C4-2B (cell line): ENCODE results near the gene ANAPC1.

Source experiments
- H3K27ac ChIP-seq: fragments of 450-650 bp; 2 replicates; pipeline ENCODE4 v1.5.1; 2017
- ZFX ChIP-seq: fragments of 450-650 bp; IDR thresholded peaks from 2 replicates; pipeline ENCODE4 v1.6.1; 2017
- TF ChIP-seq, protein P1 (sequence below): fragments of 450-650 bp; conservative IDR thresholded peaks from 2 replicates; pipeline ENCODE4 v1.5.1; 2017; ENCODE audit warnings: mild to moderate bottlenecking

The ANAPC1 gene

GRCh38 chr2:111903516-111903915, 19.5 kb upstream of the ANAPC1 start:
- TF ChIP-seq, protein P1, sequence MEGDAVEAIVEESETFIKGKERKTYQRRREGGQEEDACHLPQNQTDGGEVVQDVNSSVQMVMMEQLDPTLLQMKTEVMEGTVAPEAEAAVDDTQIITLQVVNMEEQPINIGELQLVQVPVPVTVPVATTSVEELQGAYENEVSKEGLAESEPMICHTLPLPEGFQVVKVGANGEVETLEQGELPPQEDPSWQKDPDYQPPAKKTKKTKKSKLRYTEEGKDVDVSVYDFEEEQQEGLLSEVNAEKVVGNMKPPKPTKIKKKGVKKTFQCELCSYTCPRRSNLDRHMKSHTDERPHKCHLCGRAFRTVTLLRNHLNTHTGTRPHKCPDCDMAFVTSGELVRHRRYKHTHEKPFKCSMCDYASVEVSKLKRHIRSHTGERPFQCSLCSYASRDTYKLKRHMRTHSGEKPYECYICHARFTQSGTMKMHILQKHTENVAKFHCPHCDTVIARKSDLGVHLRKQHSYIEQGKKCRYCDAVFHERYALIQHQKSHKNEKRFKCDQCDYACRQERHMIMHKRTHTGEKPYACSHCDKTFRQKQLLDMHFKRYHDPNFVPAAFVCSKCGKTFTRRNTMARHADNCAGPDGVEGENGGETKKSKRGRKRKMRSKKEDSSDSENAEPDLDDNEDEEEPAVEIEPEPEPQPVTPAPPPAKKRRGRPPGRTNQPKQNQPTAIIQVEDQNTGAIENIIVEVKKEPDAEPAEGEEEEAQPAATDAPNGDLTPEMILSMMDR: no peak
- TF ChIP-seq ZFX: no peak
- no peak overlapping the region for H3K27ac ChIP-seq

- no peak overlapping the region for H3K27ac ChIP-seq
Measured at GRCh38 chr2:111900859-111901258, 16.9 kb upstream of the ANAPC1 start.

GRCh38 chr2:111898703-111899514, 14.9 kb upstream of the ANAPC1 start:
- TF ChIP-seq ZFX: no peak
- TF ChIP-seq, protein P1: no peak
- peak overlapping the region; percentile 44 for H3K27ac ChIP-seq

More at GRCh38 chr2:111900859-111901258, 16.9 kb upstream of the ANAPC1 start:
- TF ChIP-seq, protein P1: peak; percentile 38
- TF ChIP-seq ZFX: no peak

- peak within 1 kb of the TSS; percentile 44 for H3K27ac ChIP-seq
- TF ChIP-seq, protein P1: peak; percentile 78
- no peak for TF ChIP-seq ZFX
Measured at GRCh38 chr2:111897924-111898702, 14.1 kb upstream of the ANAPC1 start, which contains the start of gene MERTK. TSS of gene MERTK (plus strand) at chr2:111898607. CDS start at chr2:111898736, 129 bp downstream.

DNA sequence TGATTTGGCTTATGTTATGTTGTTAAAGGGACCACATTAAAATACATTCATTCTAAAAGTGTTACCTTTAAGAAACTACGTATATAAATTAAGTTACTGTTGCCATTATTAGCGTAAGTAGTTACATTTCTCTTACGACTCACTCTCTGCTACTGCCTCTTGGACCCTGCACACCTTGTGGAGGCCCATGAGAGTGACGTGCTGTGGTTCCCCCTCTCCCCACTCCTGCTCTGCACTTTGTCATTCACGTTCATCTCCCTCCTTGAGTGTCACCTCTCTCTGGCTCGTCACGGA, 13.6 kb upstream of the ANAPC1 start:
- no peak for TF ChIP-seq ZFX
- TF ChIP-seq, protein P1: no peak
- H3K27ac ChIP-seq: peak overlapping the region; percentile 44

DNA sequence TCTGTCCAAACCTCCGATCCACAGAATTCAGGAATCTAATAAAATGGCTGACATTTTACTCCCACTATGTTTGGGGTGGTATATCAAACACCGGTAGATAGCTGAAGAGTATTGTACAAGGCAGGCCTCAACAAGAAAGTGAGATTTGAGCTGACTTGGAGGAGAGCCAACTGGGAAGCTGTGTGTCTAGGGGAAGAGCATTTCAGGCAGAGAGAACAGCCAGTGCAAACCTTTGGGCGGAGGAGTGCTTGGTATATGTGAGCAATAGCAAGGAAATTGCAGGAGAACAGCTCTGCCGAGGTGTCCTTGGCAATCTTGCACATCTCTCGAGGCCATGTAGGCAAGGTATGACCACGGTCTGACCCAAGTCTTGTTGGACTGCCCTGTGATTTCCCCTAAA, 12.6 kb upstream of the ANAPC1 start:
- TF ChIP-seq ZFX: no peak
- TF ChIP-seq, protein P1: no peak
- no peak overlapping the region for H3K27ac ChIP-seq

DNA sequence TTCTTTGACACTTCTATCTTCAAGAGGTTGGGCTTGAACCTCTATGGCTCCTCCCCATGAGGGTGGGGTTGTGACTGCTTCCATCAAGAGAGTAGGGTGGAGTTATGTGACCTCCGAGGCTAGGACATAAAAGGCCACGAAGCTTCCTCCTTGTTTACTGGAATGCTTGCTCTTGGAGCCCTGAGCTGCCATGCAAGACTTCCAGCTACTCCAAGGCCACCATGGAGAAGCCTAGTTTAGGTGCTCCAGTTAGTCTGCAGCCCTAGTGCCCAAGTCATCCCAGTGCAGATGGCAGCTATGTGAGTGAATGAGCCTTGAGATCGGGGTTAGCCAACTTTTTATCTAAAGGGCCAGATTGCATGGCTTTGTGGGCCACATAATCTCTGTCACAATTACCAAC, 12.0 kb upstream of the ANAPC1 start:
- no peak overlapping the region for H3K27ac ChIP-seq
- TF ChIP-seq ZFX: no peak
- TF ChIP-seq, protein P1: no peak
